Stimulated activated naive B cell treated with anti-CD40 and anti-IgM and Interleukin-4, amounts not matched to agents 10 μg/mL and 1 μg/mL and 100 μg/mL, for 72 hours (primary cell): ENCODE data around the gene KAZN.

Source experiments
- ATAC-seq, 2 donors: fragments of 150-1000 bp; cut with Tn5 transposase; replicated peaks; 2 replicates each; pipeline ENCODE4 v1.10.0; 2021; ENCODE audit warnings: moderate library complexity in 1 of 2
- DNase-seq: peaks from one replicate; pipeline ENCODE4 v3.0.0; 2021
- H3K27ac Mint-ChIP-seq: one replicate; pipeline ENCODE4 v1.8.0; 2022; ENCODE audit warnings: mild to moderate bottlenecking, mixed read lengths
- H3K27me3 Mint-ChIP-seq, 2 donors: one replicate each; pipeline ENCODE4 v1.8.0; 2022; ENCODE audit warnings: mixed read lengths in 2 of 2
- H3K36me3 Mint-ChIP-seq, 2 donors: one replicate each; pipeline ENCODE4 v1.8.0; 2022; ENCODE audit warnings: mixed read lengths in 2 of 2, mild to moderate bottlenecking in 1 of 2
- H3K4me1 Mint-ChIP-seq, 2 donors: one replicate each; pipeline ENCODE4 v1.8.0; 2022; ENCODE audit warnings: mixed read lengths in 2 of 2, mild to moderate bottlenecking in 1 of 2
- H3K4me3 Mint-ChIP-seq, 2 donors: one replicate each; pipeline ENCODE4 v1.8.0; 2022; ENCODE audit warnings: mild to moderate bottlenecking in 2 of 2, mixed read lengths in 2 of 2, moderate library complexity in 1 of 2
- H3K9me3 Mint-ChIP-seq, 2 donors: one replicate each; pipeline ENCODE4 v1.8.0; 2022; ENCODE audit warnings: mixed read lengths in 2 of 2, mild to moderate bottlenecking in 1 of 2

Gene KAZN

DNA sequence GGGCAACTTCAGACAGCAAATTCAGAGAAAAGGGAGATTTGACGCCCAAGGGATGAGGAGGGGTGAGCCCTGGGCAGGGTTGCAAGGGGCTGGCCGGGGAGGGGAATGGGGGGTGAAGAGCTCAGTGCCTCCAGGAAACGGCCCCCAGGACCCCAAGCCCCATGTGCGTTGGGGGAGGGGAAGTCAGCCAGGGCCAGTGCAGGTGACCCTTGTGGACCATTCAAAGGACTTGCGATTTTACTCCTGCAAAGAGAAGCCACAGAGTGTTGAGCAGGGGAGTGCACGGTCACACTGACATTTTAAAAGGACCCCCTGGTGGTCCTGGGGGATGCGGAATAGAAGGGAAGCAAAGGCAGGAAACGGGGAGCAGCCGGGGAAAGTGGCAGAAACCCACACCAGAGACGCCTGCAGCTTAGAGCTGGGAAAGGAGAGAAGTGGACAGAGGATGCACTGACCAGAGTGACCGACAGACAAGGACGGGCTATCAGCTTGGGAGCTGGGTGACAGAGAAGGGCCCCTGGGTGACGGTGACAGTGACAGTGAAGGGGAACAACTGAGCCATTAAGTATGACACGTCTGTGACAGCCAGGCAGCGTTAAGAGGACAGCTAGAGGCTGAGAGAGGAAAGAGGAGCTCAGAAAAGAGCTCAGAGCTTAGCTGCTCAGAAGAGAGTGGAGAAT lies 501.1 kb downstream of the KAZN start:
- H3K27ac Mint-ChIP-seq: no peak overlapping the region
- ATAC-seq: no peak
- peaks cover 5 to 22% of the 10 kb centered on the region in 2 donors for H3K4me1 Mint-ChIP-seq
- no peaks in the 10 kb centered on the region for H3K9me3 Mint-ChIP-seq
- no peaks in the 10 kb centered on the region for H3K36me3 Mint-ChIP-seq
- H3K4me3 Mint-ChIP-seq: no peak overlapping the region
- H3K27me3 Mint-ChIP-seq: peaks cover 31 to 34% of the 10 kb centered on the region in 2 donors
- DNase-seq: no peak

DNA sequence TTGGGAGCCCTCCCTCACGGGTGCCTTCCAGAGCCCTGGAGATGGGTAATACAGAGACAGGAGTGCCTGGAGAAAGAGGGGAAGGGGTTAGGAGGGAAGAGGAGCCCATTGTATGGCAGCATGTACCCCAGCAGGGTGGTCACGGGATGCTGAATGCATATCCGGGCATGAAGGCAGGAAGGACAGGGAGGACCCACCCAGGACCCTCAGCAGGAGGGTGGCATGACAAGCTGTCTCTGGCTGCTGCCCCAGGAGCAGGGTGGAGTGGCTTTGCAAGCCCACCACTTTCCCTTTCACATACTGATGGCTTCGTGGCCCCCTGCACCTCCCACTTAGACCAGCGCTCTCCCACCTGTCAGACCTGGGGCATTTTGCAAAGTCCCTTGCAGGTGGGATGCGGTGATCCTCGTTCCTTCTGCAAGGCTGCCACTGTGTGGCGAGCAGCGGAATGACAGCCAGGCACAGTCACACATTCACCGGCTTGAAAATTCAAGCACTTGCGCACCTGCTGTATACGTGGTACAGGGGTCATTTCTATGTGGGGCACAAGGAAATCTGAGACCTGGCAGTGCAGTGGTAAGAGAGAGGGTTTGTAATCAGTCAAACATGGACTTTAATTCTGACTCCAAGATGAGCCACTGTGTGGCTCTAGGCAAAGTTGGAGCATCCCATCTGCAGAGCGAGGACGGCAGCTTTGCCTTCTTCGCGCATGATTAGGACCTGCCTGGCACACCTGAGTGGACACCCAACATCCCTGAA lies 501.8 kb downstream of the KAZN start:
- Mint-ChIP-seq H3K27ac (no peak overlapping the region), H3K4me1 (peaks cover 5 to 17% of the 10 kb centered on the region in 2 donors), H3K27me3 (peaks cover 31 to 34% of the 10 kb centered on the region in 2 donors), H3K4me3 (no peak overlapping the region), H3K9me3 (no peaks in the 10 kb centered on the region), H3K36me3 (no peaks in the 10 kb centered on the region)
- DNase-seq (peak; percentile 23), ATAC-seq (peak; percentile 75 to 87)

- no peak for ATAC-seq
- Mint-ChIP-seq H3K9me3 (no peaks in the 10 kb centered on the region), H3K27ac (no peak overlapping the region), H3K4me3 (no peak overlapping the region), H3K27me3 (peaks cover 31 to 34% of the 10 kb centered on the region in 2 donors), H3K4me1 (peaks cover 5 to 10% of the 10 kb centered on the region in 2 donors), H3K36me3 (no peaks in the 10 kb centered on the region)
- no peak for DNase-seq
Measured at GRCh38 chr1:15100880-15101760, 502.6 kb downstream of the KAZN start.

GRCh38 chr1:15101801-15102200 lies 503.3 kb downstream of the KAZN start:
- Mint-ChIP-seq H3K27me3 (peaks cover 31 to 34% of the 10 kb centered on the region in 2 donors), H3K27ac (no peak overlapping the region), H3K36me3 (no peaks in the 10 kb centered on the region), H3K9me3 (no peaks in the 10 kb centered on the region), H3K4me3 (no peak overlapping the region), H3K4me1 (peaks cover 5 to 10% of the 10 kb centered on the region in 2 donors)
- no peak for DNase-seq
- ATAC-seq: no peak

DNA sequence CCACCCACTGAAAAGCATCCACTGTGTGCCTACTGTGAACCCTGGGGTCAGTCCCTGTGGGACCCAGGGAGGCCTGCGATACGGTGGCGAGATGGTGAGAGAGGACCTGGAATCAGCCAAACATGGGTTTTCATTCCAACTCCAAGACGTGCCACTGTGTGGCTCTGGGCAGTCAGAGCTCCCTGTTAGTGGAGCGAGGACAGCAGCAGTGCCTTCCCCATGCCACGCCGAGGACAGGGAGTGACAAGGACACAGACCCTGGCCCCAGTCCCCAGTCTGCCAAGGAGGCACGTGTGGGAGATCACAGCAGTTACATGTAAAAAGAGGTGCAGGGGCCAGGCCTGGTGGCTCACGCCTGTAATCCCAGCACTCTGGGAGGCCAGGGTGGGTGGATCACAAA lies 504.2 kb downstream of the KAZN start:
- ATAC-seq: no peak
- DNase-seq: no peak
- Mint-ChIP-seq H3K27me3 (peaks cover 34% of the 10 kb centered on the region in 2 donors), H3K4me3 (no peak overlapping the region), H3K4me1 (peaks cover 5 to 10% of the 10 kb centered on the region in 2 donors), H3K36me3 (no peaks in the 10 kb centered on the region), H3K9me3 (no peaks in the 10 kb centered on the region), H3K27ac (no peak overlapping the region)

DNA sequence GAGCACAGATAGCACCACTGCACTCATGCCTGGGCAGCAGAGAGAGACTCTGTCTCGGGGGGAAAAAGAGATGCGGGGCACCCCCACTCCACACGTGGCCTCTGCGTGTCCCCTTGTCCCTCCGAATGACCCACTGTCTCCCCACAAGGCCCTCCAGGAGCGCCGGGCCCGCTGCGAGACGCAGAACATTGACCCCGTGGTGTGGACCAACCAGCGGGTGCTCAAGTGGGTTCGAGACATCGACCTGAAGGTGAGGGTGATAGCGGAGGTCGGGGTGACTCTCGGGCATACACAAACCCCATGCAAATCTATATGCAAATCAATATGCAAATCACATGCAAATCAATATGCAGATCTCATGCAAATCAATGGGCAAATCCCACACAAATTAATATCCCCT lies 504.7 kb downstream of the KAZN start:
- no peak overlapping the region for H3K27ac Mint-ChIP-seq
- no peaks in the 10 kb centered on the region for H3K36me3 Mint-ChIP-seq
- no peaks in the 10 kb centered on the region for H3K9me3 Mint-ChIP-seq
- H3K27me3 Mint-ChIP-seq: peaks cover 34% of the 10 kb centered on the region in 2 donors
- DNase-seq (no peak), ATAC-seq (no peak)
- H3K4me3 Mint-ChIP-seq: no peak overlapping the region
- peaks cover 5 to 10% of the 10 kb centered on the region in 2 donors for H3K4me1 Mint-ChIP-seq

GRCh38 chr1:15103906-15104305 lies 505.4 kb downstream of the KAZN start:
- no peak overlapping the region for H3K4me3 Mint-ChIP-seq
- no peak overlapping the region for H3K27ac Mint-ChIP-seq
- ATAC-seq: no peak
- H3K36me3 Mint-ChIP-seq: no peaks in the 10 kb centered on the region
- peaks cover 5 to 10% of the 10 kb centered on the region in 2 donors for H3K4me1 Mint-ChIP-seq
- no peak for DNase-seq
- no peaks in the 10 kb centered on the region for H3K9me3 Mint-ChIP-seq
- peaks cover 32% of the 10 kb centered on the region in 2 donors for H3K27me3 Mint-ChIP-seq

GRCh38 chr1:15104768-15105167 lies 506.3 kb downstream of the KAZN start:
- no peaks in the 10 kb centered on the region for H3K9me3 Mint-ChIP-seq
- DNase-seq (no peak), ATAC-seq (no peak)
- no peak overlapping the region for H3K4me3 Mint-ChIP-seq
- H3K4me1 Mint-ChIP-seq: peaks cover 5 to 10% of the 10 kb centered on the region in 2 donors
- H3K27me3 Mint-ChIP-seq: peaks cover 23 to 24% of the 10 kb centered on the region in 2 donors
- H3K27ac Mint-ChIP-seq: no peak overlapping the region
- no peaks in the 10 kb centered on the region for H3K36me3 Mint-ChIP-seq

- ATAC-seq (no peak), DNase-seq (no peak)
- H3K27me3 Mint-ChIP-seq: peaks cover 5 to 7% of the 10 kb centered on the region in 2 donors
- no peak overlapping the region for H3K4me3 Mint-ChIP-seq
- no peaks in the 10 kb centered on the region for H3K4me1 Mint-ChIP-seq
- no peaks in the 10 kb centered on the region for H3K9me3 Mint-ChIP-seq
- no peak overlapping the region for H3K27ac Mint-ChIP-seq
- H3K36me3 Mint-ChIP-seq: no peaks in the 10 kb centered on the region
Measured at GRCh38 chr1:15106608-15107007, 508.1 kb downstream of the KAZN start.

DNA sequence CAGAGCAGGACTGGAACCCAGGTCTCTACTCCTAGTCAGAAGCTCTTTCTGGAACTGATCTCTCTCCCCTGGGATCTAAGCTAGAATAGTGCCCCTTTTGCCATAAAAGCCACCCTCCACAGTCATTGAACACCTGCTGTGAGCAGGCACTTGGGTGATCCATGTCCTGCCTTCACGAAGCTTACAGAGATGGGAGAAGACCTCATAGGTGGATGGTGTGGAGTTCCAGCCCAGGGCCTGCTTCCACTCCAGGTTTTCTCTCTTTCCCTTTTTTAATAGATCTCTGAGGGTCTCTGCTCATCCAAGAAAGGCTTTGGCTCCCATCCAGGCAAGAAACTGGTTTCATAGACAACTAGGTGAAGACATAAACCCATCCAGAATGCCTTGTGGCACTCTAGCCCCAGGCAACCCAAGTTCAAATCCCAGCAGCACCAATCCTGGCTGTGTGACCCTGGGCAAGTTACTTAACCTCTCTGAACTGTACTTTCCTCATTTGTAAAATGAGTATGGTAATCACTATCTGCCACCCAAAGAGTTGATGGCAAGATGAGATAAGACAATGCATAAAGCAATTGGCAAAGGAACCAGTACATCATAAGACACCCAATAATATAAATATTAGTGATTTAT lies 508.7 kb downstream of the KAZN start:
- Mint-ChIP-seq H3K9me3 (no peaks in the 10 kb centered on the region), H3K4me1 (peaks cover 2 to 4% of the 10 kb centered on the region in 2 donors), H3K4me3 (no peak overlapping the region), H3K27ac (no peak overlapping the region), H3K36me3 (no peaks in the 10 kb centered on the region), H3K27me3 (peaks cover 0 to 3% of the 10 kb centered on the region in 2 donors)
- DNase-seq: no peak
- no peak for ATAC-seq

- H3K4me1 Mint-ChIP-seq: peaks cover 4% of the 10 kb centered on the region in 2 donors
- H3K4me3 Mint-ChIP-seq: no peak overlapping the region
- H3K36me3 Mint-ChIP-seq: no peaks in the 10 kb centered on the region
- peaks cover 0 to 3% of the 10 kb centered on the region in 2 donors for H3K27me3 Mint-ChIP-seq
- no peak for DNase-seq
- no peaks in the 10 kb centered on the region for H3K9me3 Mint-ChIP-seq
- no peak for ATAC-seq
- H3K27ac Mint-ChIP-seq: no peak overlapping the region
Measured at GRCh38 chr1:15107911-15108310, 509.4 kb downstream of the KAZN start.

DNA sequence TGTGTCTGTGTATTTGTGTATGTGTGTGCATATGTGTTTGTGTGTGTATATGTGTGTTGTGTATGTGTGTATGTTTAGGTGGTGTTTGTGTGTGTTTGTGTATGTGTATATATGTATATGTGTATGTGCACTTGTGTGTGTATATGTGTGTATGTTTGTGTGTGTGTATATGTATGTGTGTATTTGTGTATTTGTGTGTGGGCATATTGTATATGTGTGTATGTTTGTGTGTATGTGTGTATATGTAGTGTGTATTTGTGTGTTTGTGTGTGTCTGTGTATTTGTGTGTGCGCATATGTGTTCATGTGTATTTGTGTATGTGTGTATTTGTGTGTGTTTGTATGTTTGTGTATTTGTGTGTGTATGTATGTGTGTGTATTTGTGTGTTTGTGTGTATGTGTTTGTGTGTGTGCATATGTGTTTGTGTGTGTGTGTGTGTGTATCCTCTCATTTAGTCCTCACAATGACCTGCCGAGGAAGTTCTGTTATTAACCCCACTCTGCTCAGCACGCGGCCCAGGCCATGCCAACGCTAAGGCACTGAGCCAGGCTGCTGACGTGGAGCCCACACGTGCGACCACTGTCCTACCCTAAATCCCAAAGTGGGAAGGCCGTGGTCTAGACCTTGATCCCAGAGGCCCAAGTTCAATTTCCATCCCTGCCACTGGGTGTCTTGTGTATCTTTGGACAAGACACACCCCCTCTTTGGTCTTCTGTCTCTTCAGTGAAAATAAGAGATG lies 511.8 kb downstream of the KAZN start:
- Mint-ChIP-seq H3K4me1 (peaks cover 4% of the 10 kb centered on the region in 2 donors), H3K27ac (no peak overlapping the region), H3K27me3 (peaks cover 5 to 7% of the 10 kb centered on the region in 2 donors), H3K9me3 (no peaks in the 10 kb centered on the region), H3K36me3 (no peaks in the 10 kb centered on the region), H3K4me3 (no peak overlapping the region)
- ATAC-seq (no peak), DNase-seq (no peak)

DNA sequence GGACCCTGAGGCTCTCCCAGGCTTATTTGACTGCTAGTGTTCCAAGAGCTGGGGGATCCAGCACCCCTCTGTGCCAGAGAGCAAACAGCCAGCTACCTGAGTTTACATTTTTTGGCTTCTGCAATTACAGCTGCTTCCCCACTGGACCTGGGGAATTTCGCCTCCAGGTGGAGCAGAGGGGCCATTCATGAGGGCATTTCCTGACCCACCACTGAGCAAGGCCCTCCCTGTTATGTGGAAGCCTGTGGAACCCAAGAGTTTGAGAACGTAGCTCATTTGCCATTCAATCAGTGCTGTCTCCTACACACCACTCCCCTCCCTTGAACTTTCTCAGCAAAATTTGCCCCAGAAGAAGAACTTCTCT lies 512.4 kb downstream of the KAZN start:
- DNase-seq: no peak
- H3K27me3 Mint-ChIP-seq: peaks cover 5 to 7% of the 10 kb centered on the region in 2 donors
- H3K4me3 Mint-ChIP-seq: no peak overlapping the region
- ATAC-seq: no peak
- H3K27ac Mint-ChIP-seq: no peak overlapping the region
- peaks cover 4% of the 10 kb centered on the region in 2 donors for H3K4me1 Mint-ChIP-seq
- H3K36me3 Mint-ChIP-seq: no peaks in the 10 kb centered on the region
- H3K9me3 Mint-ChIP-seq: no peaks in the 10 kb centered on the region
